ENCODE data around the gene P2RX6. TPM values are rescaled to one million over a fixed set of nuclear protein-coding genes. Genes with fewer than 3 reads are reported as not detected.
A peak's percentile ranks its signal among the peaks of the same experiment; 100 is the strongest.

Gene P2RX6
- total RNA-seq, 2 experiments from 2014 or later = 0.18 to 0.25 TPM

DNA sequence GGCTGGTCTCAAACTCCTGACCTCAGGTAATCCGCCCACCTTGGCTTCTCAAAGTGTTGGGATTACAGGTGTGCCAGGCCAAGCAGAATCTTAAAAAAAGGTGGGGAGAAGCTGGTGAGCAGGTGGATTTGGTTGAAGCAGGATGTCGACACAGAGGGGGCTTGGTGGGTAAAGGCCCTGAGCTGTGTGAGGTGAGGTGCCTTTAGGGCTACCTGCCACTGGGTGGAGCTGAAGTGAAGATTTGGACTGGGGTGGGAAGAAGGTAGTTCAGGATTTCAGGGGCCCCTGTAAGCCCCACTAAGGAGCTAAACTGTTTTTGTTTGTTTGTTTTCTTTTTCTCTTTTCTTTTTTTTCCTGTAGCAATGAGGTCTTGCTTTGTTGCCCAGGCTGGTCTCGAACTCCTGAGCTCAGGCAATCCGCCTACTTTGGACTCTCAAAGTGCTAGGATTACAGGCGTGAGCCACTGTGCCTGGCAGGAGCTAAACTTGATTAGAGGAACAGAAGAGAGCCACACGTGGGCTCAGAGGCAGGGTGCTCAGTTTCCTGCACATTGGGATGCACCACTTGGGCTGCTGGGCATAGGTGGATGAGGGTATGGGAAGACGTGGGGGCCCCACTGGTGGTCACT lies 6.0 kb downstream of the P2RX6 start:
- no peak overlapping the region for H3K27ac Mint-ChIP-seq

DNA sequence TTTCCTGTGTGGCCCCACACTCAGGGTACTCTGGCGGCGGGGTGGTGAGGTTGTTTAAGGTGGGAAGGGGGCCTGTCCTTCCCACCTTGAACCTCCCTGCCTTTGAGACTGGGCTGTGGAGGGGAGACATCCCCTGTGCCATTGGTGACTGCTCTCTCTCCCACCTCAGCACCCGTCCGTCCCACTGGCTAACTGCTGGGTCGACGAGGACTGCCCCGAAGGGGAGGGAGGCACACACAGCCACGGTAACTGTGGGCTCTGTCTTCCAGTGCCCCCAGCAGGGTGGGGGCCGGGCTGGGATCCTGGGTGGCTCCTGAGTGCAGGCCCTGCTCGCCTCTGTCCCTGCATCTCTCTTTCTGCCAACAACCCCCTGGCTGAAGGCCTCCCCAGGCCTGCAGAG lies 7.5 kb downstream of the P2RX6 start:
- no peak overlapping the region for H3K27ac Mint-ChIP-seq
- DNase-seq (no peak), ATAC-seq (no peak)
- H3K27me3 Mint-ChIP-seq = no peaks in the 10 kb centered on the region
- no peak overlapping the region for H3K4me3 Mint-ChIP-seq
- H3K4me1 Mint-ChIP-seq = peaks cover 10% of the 10 kb centered on the region
- intact Hi-C loops (cut with DNase I, micrococcal nuclease) = no loop called here
- ChIA-PET POLR2A (no interaction called here), CTCF (interaction anchor here (0.6 kb wide), 1 partner anchor 433 kb away, joined by 3 read pairs; no protein-coding TSS in a partner anchor)
- H3K9me3 Mint-ChIP-seq (ENCODE audit: low read depth) = no peaks in the 10 kb centered on the region
- no peaks in the 10 kb centered on the region for H3K36me3 Mint-ChIP-seq (ENCODE audit: low read depth)

More for the DNA sequence above, 6.0 kb downstream of the P2RX6 start:
- ChIA-PET CTCF (interaction anchor here (0.6 to 1.3 kb wide), 5 partner anchors 13 to 96 kb away, joined by 3 to 8 read pairs (median 6); no protein-coding TSS in a partner anchor), POLR2A (no interaction called here)
- Mint-ChIP-seq H3K4me1 (peaks cover 10% of the 10 kb centered on the region), H3K27me3 (no peaks in the 10 kb centered on the region), H3K9me3 (ENCODE audit: low read depth) (no peaks in the 10 kb centered on the region), H3K4me3 (no peak overlapping the region), H3K36me3 (ENCODE audit: low read depth) (no peaks in the 10 kb centered on the region)
- ATAC-seq (peak; percentile 75), DNase-seq (peak; percentile 55)
- intact Hi-C loops (cut with DNase I, micrococcal nuclease) = no loop called here

DNA sequence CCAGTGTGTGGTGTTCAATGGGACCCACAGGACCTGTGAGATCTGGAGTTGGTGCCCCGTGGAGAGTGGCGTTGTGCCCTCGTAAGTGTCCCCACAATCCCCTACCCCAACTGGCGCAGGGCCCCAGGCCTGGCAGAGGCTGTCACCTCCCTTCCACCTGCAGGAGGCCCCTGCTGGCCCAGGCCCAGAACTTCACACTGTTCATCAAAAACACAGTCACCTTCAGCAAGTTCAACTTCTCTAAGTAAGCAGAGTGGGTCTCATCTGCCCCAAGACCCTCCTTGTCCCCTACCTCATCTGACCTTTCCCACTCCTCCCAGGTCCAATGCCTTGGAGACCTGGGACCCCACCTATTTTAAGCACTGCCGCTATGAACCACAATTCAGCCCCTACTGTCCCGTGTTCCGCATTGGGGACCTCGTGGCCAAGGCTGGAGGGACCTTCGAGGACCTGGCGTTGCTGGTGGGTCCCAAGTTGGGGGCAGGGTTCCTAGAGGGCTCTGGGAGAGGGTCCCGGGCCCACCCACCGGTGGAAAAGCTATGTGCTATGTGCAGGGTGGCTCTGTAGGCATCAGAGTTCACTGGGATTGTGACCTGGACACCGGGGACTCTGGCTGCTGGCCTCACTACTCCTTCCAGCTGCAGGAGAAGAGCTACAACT lies 8.1 kb downstream of the P2RX6 start:
- Mint-ChIP-seq H3K9me3 (ENCODE audit: low read depth) (no peaks in the 10 kb centered on the region), H3K27me3 (no peaks in the 10 kb centered on the region), H3K4me1 (peaks cover 10% of the 10 kb centered on the region), H3K36me3 (ENCODE audit: low read depth) (no peaks in the 10 kb centered on the region), H3K4me3 (no peak overlapping the region), H3K27ac (no peak overlapping the region)
- intact Hi-C loops (cut with DNase I, micrococcal nuclease) = no loop called here
- no peak for DNase-seq
- ChIA-PET POLR2A (no interaction called here), CTCF (interaction anchor here (0.7 kb wide), 1 partner anchor 72 kb away, joined by 3 read pairs; no protein-coding TSS in a partner anchor)
- ATAC-seq = no peak

DNA sequence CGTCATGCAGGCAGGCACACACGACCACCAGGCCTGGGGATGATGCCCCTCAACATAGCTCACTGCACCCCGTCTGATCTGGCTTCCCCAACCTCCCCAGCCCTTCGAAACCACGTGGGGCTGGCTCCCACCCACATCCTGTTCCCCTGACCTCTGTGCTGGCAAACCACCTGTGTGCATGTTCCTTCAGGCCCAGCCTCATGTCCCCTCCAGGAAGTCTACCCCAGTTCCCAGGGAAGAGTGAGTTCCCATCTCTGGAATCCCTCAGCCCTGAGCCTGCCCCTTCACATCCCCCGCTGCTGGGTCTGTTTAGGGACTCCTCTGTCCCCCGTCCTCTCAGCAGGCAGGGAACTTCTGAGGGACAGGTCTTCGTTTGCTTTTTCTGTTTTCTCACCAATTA lies 10.3 kb downstream of the P2RX6 start:
- POLR2A ChIA-PET = no interaction called here
- ATAC-seq = peak; percentile 49
- H3K27ac Mint-ChIP-seq = peak overlapping the region; percentile 31

DNA sequence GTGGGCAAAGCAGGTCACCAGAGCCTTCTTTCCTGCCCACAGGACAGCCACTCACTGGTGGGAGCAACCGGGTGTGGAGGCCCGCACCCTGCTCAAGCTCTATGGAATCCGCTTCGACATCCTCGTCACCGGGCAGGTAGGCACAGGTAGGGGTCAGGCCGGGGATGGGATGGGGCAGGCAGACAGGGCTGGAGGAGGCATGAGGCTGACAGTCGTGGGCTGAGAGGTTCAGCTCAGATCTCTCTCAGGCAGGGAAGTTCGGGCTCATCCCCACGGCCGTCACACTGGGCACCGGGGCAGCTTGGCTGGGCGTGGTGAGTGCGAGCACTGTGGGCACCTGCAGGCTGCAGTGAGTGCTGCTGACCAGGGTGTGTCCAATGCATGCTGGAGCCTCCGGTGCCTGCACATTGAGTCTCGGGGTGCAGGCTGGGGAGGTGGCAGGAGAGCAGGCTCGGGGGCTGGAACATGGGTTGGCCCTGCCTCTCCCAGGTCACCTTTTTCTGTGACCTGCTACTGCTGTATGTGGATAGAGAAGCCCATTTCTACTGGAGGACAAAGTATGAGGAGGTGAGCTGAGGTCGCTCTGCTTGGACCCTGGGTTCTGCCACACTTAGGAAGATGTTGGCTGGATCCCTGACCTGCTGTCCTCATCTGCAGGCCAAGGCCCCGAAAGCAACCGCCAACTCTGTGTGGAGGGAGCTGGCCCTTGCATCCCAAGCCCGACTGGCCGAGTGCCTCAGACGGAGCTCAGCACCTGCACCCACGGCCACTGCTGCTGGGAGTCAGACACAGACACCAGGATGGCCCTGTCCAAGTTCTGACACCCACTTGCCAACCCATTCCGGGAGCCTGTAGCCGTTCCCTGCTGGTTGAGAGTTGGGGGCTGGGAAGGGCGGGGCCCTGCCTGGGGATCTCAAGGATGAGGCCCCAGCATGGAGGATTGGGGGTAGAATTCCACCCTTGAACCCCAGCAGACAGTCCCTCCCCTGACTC lies 11.1 kb downstream of the P2RX6 start:
- no peak overlapping the region for H3K27ac Mint-ChIP-seq
- POLR2A ChIA-PET = no interaction called here

More for the DNA sequence above, 10.3 kb downstream of the P2RX6 start:
- CTCF ChIA-PET = no interaction called here
- Mint-ChIP-seq H3K9me3 (ENCODE audit: low read depth) (no peaks in the 10 kb centered on the region), H3K27me3 (peaks cover 5% of the 10 kb centered on the region), H3K36me3 (ENCODE audit: low read depth) (no peaks in the 10 kb centered on the region), H3K4me1 (peaks cover 10% of the 10 kb centered on the region), H3K4me3 (no peak overlapping the region)
- intact Hi-C loops (cut with DNase I, micrococcal nuclease) = no loop called here
- peak; percentile 24 for DNase-seq

DNA sequence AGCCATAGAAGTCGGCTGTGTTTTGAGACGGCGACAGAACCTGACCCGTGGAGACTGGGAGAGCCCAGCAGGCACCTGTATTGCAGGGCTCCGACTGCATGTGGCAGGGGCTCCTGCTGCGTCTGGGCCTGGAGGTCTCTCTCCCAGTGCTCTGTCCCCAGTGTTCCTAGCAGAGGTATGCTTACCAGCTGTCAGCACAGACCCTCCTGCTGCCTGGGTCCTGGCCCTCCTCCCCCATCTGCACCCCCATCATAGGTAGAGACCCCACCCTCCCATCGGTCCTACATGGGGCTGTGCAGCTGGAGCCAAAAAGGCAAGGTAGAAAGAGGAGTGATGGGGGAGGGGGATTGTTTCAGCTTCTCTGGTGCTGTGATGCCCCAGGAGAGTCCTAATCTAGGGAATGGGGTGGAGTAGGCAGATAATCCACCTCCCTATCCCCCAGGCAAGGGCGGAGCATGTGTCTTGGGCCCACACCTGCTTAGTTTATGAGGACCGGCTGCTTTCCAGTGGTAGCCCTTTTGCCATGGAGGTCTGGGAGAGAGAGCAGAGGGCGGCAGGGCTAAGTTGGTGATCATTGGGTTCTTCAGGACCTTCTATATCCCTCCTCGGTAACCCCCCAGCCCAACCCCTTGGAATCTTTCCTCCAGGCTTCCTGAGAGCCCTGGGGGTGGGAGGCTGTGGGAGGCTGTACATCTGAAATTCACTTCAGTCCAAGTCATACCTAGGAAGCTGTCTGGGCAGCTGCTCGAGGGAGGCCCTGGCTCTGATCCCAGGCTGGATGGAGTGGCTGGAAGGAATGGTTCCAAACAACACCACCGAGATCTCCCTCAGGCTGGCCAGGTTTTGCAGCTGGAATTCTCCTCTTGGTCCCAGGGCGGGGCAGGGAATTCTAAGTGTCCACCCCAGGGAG lies 12.1 kb downstream of the P2RX6 start:
- Mint-ChIP-seq H3K27me3 (peaks cover 16% of the 10 kb centered on the region), H3K9me3 (ENCODE audit: low read depth) (no peaks in the 10 kb centered on the region), H3K27ac (no peak overlapping the region), H3K4me1 (peaks cover 10% of the 10 kb centered on the region), H3K4me3 (no peak overlapping the region), H3K36me3 (ENCODE audit: low read depth) (no peaks in the 10 kb centered on the region)
- no peak for DNase-seq
- no peak for ATAC-seq
- CTCF ChIA-PET = interaction anchor here (0.6 to 0.7 kb wide), 2 partner anchors 45 to 101 kb away, joined by 3 read pairs; partner anchors contain the start of gene LZTR1
- POLR2A ChIA-PET = no interaction called here
- intact Hi-C loops (cut with DNase I, micrococcal nuclease) = no loop called here

More for the DNA sequence above, 11.1 kb downstream of the P2RX6 start:
- Mint-ChIP-seq H3K4me3 (no peak overlapping the region), H3K36me3 (ENCODE audit: low read depth) (no peaks in the 10 kb centered on the region), H3K27me3 (peaks cover 13% of the 10 kb centered on the region), H3K9me3 (ENCODE audit: low read depth) (no peaks in the 10 kb centered on the region), H3K4me1 (peaks cover 10% of the 10 kb centered on the region)
- ATAC-seq (no peak), DNase-seq (no peak)
- intact Hi-C loops (cut with DNase I, micrococcal nuclease) = no loop called here
- CTCF ChIA-PET = interaction anchor here (0.6 to 0.7 kb wide), 2 partner anchors 44 to 100 kb away, joined by 3 read pairs; partner anchors contain the start of gene LZTR1

DNA sequence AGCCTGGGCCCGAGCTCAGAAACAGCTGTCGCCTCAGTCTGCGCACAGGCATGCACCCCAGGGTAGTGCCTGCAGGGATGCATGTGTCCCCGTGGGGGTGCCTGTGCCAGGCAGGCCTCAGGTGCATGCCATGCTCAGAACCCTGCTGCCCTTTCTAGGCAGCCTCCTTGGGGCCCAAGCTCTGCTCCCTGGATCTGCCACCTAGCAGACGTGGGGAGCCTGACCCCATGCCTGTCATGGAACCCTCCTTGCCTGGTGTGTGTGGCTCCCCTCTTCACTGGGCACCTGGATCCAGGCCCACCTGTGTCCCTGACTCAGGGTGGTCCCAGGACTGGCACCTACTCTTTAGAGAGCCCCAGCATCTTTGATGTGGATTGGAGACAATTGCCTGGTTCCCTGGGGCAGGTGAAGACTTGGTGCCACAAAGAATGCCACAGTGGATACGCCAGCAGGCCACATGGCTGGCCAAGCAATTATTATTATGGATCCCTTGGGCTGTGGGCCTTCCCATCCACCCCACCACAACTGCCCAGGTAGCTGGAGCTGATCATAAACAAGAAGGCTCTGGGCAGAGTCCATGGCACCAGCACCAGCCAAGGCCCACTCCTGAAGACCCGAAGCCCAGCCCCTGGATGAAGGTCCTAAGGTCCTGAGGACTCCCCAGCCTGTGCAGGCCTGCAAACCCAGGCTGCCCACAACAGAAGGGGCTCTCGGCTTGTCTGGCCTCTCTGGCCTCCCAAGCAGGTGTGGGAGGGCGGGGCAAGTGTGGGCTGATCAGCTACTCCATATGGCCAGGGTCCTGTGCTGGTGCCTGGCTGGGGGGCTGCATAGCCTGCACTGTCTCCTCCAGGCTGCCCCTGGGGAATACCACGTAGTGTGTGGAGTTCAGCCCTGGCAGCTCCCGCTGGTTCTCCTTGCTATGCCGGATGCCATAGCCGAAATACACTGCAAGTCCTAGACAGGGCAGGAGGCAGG lies 13.6 kb downstream of the P2RX6 start:
- H3K4me3 Mint-ChIP-seq = no peak overlapping the region
- POLR2A ChIA-PET = no interaction called here
- H3K27ac Mint-ChIP-seq = no peak overlapping the region
- intact Hi-C loops (cut with DNase I, micrococcal nuclease) = no loop called here
- peaks cover 10% of the 10 kb centered on the region for H3K4me1 Mint-ChIP-seq
- CTCF ChIA-PET = interaction anchor here (0.6 kb wide), 1 partner anchor 10 kb away, joined by 3 read pairs; no protein-coding TSS in a partner anchor
- peaks cover 19% of the 10 kb centered on the region for H3K27me3 Mint-ChIP-seq
- H3K9me3 Mint-ChIP-seq (ENCODE audit: low read depth) = no peaks in the 10 kb centered on the region
- no peaks in the 10 kb centered on the region for H3K36me3 Mint-ChIP-seq (ENCODE audit: low read depth)
- no peak for DNase-seq
- no peak for ATAC-seq

DNA sequence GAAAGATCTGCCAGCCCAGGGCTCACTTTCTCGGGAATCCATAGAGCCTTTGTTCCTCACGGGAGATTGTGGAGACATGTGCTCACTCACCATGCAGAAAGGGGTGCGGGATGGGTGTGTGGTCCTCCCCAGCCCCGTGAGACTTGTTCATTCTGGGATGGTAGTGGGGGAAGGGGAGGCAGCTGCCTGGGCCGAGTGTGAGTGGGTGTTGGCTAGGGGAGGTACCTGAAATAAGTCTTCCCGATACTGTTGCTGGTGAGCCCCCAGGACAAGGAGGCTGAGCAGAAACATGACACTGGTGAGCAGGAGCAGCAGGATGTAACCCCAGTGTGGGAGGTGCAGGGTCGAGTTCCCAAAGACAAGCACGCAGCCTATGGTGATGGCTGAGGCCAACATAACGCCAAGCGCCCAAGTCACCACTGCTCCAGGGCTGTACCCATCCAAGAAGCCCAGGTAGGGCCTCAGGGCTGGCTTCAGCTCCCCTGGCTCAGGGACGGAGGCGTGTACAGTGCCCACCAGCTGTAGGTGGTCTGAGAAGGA lies 14.6 kb downstream of the P2RX6 start:
- Mint-ChIP-seq H3K27me3 (peaks cover 22% of the 10 kb centered on the region), H3K9me3 (ENCODE audit: low read depth) (no peaks in the 10 kb centered on the region), H3K27ac (no peak overlapping the region), H3K4me1 (peaks cover 12% of the 10 kb centered on the region), H3K4me3 (no peak overlapping the region), H3K36me3 (ENCODE audit: low read depth) (no peaks in the 10 kb centered on the region)
- intact Hi-C loops (cut with DNase I, micrococcal nuclease) = loop anchor here in 1 of 2 experiments (5.0 kb wide), 1 partner anchor 48 kb away; no protein-coding TSS in a partner anchor
- CTCF ChIA-PET = no interaction called here
- DNase-seq (no peak), ATAC-seq (no peak)
- POLR2A ChIA-PET = no interaction called here

DNA sequence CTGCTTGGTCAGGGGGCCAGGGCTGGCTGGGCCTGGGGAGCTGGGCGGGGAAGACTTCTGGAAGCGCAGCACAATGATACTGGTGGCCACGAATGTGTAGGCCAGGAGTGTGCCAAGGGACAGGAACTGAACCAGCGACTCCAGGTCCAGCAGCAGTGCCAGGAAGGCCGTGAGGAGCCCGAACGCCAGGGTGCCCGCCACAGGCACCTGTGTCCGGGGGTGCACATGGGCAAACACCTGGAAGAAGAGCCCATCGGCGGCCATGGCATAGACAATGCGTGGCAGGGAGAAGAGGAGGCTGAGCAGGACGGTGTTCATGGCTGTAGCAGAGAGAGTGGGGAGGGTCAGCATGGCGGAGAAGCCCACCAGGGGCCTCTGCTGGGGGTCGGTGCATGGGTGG lies 15.1 kb downstream of the P2RX6 start:
- H3K4me3 Mint-ChIP-seq = no peak overlapping the region
- no peak for DNase-seq
- H3K36me3 Mint-ChIP-seq (ENCODE audit: low read depth) = no peaks in the 10 kb centered on the region
- intact Hi-C loops (cut with DNase I, micrococcal nuclease) = loop anchor here in 1 of 2 experiments (5.0 kb wide), 1 partner anchor 47 kb away; no protein-coding TSS in a partner anchor
- ChIA-PET POLR2A (no interaction called here), CTCF (no interaction called here)
- no peaks in the 10 kb centered on the region for H3K9me3 Mint-ChIP-seq (ENCODE audit: low read depth)
- H3K27me3 Mint-ChIP-seq = peaks cover 22% of the 10 kb centered on the region
- H3K4me1 Mint-ChIP-seq = peaks cover 10% of the 10 kb centered on the region
- H3K27ac Mint-ChIP-seq = no peak overlapping the region
- ATAC-seq = no peak

Data from activated CD4-positive, alpha-beta T cell treated with anti-CD3 and anti-CD28 coated beads for 36 hours (primary cell).